ENCODE results near the gene ASPSCR1.

DNA sequence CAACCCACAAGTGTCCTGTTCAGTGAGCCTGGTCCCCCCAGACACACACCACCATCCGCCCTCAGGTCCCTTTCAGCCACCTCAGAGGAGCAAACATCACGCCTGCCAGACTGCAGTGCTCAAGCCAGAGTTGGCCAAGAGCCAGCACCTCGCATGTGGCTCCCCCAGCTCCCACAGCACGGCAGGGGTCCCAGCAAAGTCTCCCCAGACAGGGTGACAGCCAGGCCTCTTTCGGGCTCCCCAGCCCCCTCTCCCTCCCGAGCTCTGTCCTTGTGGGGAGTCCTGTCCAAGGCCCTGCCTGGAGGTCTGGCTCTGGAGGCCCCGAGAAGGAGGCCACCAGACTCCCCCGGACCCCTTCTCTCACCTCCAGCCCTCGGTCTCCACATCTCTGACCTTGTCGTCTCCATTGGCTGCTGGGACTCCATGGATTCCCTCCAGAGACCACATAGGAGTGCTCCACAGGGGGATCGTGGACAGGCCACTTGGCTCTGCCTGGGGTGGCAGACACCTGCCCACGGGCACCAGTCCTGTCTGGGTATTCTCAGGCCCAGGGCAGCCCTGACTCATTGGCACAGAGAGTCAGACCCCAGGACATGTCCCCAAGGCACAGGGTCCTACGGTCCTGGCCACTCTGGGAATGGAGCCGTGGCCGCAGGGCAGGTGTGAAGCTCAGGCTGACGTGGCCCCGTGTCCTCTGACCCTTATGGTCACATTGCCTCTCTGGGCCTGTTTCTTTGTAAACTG, 28.6 kb upstream of the ASPSCR1 start:
- no peak for TF ChIP-seq ZFX (IDR thresholded peaks at IDR 0.05)
- TF ChIP-seq, protein P1, sequence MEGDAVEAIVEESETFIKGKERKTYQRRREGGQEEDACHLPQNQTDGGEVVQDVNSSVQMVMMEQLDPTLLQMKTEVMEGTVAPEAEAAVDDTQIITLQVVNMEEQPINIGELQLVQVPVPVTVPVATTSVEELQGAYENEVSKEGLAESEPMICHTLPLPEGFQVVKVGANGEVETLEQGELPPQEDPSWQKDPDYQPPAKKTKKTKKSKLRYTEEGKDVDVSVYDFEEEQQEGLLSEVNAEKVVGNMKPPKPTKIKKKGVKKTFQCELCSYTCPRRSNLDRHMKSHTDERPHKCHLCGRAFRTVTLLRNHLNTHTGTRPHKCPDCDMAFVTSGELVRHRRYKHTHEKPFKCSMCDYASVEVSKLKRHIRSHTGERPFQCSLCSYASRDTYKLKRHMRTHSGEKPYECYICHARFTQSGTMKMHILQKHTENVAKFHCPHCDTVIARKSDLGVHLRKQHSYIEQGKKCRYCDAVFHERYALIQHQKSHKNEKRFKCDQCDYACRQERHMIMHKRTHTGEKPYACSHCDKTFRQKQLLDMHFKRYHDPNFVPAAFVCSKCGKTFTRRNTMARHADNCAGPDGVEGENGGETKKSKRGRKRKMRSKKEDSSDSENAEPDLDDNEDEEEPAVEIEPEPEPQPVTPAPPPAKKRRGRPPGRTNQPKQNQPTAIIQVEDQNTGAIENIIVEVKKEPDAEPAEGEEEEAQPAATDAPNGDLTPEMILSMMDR (conservative IDR thresholded peaks at IDR 0.05), result no peak

Data from C4-2B (cell line).